Measurements from ENCODE around the gene BAG5. TPM values are rescaled to one million over a fixed set of nuclear protein-coding genes. Genes with fewer than 3 reads are reported as not detected.
"Not testable (repeated sequence)": the region's sequence is repeated elsewhere in the genome, so short reads cannot be mapped to it uniquely, and the experiment has no call there.

The BAG5 gene
- polyA plus RNA-seq, 3 donors from 2014 or later, result 23.5 to 58.7 (median 36.5) TPM

DNA sequence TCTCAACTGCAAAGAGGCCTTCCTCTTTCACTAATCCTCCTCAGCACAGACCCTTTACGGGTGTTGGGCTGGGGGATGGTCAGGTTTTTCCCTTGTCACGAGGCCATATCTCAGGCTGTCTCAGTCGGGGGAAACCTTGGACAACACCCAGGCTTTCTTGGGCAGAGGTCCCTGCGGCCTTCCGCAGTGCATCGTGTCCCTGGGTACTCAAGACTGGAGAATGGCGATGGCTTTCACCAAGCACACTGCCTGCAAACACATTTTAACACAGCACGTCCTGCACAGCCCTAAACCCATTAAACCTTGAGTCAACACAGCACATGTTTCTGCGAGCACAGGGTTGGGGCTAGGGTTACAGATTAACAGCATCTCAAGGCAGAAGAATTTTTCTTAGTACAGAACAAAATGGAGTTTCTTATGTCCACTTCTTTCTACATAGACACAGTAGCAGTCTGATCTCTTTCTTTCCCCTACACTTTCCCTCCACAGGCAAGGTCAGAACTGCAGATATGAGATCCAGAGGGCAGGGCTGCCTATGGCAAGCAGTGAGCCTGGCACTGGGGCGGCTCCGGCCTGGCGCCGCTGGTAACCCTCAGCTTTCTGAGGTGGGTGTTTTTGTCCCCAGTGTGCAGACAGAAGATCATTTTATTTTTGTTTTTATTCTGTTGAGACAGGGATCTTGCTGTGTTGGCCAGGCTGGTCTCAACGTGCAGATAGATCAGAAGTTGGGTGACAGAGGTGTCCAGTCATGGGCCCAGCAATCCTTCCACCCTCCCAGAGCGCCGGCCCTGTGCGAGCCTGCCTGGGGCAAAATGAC, 36.8 kb downstream of the BAG5 start:
- not testable (repeated sequence) for H3K36me3 Mint-ChIP-seq, H3K27ac Mint-ChIP-seq, H3K9me3 Mint-ChIP-seq, DNase-seq
- H3K27me3 Mint-ChIP-seq (ENCODE audit: low read depth in 3 of 3), result peaks cover 9 to 14% (median 11%) of the 10 kb centered on the region in 3 donors
- peaks cover 26 to 28% of the 10 kb centered on the region in 2 donors for H3K4me1 Mint-ChIP-seq
- H3K4me3 Mint-ChIP-seq, result peak overlapping the region in 1 of 5 donors; percentile 4

DNA sequence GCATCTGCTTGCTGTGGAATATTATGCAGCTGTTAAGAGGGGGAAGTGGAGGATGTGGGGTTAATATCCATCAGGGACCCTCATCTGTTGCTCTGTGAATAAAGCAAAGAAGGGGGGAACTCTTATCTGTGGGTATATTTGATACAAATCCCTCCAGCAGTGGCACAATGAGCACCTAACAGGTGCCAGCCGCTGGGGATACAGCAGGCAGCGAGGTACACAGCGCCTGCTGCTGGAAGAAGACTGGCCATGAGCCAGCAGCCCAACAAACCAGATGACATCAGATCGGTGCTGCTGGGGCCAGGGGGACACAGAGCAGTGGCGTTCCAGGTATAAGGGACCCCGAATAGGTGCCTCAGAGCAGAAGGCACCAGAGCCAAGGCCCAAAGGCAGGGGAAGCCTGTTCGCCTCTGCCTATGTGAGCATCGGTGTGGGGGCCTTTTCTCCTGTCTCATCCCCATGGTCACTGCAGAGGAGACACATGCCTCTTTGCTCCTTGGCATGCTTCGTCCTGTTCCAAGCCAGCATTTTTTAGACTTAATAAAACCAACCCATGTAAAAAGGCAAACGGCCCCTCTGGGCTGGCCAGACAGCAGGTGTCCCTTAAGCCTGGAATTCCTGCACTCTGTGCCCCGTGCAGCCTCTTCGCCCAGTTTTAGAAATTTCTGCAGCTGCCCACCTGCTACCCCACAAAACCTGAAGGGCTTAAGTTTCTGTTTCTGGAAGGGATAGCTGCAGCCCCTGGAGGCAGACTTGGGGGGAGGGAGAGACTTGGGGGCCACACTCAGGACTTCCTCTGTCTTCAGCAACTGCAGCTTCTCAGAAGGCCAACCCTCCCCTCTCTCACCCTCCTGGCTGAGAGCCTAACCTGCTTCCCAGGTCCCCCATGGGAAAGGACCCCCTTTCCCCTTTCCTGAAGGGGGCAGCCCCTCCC, 38.2 kb downstream of the BAG5 start:
- Mint-ChIP-seq H3K4me3 (peak overlapping the region in 2 of 5 donors; percentile 11 to 17), H3K9me3 (no peaks in the 10 kb centered on the region)

DNA sequence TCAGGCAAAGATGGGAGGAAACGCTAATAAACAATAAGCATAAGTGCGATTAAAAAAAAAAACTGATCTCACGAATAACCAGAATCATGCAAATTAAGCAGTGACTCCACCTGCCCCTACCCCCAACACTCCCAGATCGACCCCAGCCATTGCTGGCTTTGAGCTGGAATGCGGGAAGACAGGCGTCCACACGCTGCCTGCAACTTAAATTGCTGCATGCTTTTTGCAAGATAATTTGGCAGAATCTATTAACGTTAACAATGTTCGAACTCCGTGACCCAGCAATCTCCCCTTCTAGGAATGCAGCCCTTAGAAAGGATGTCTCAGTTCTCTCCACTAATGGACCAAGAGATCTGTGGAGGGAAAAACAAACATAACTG, 38.9 kb downstream of the BAG5 start:
- Mint-ChIP-seq H3K27me3 (ENCODE audit: low read depth in 3 of 3) (peaks cover 0 to 7% (median 5%) of the 10 kb centered on the region in 3 donors), H3K27ac (no peak overlapping the region), H3K4me1 (peaks cover 15 to 16% of the 10 kb centered on the region in 2 donors), H3K9me3 (no peaks in the 10 kb centered on the region), H3K36me3 (no peaks in the 10 kb centered on the region), H3K4me3 (peak overlapping the region; percentile 11 to 56 (median 20))
- no peak for DNase-seq

More for the DNA sequence above, 38.2 kb downstream of the BAG5 start:
- peaks cover 5 to 9% (median 8%) of the 10 kb centered on the region in 3 donors for H3K27me3 Mint-ChIP-seq (ENCODE audit: low read depth in 3 of 3)
- H3K27ac Mint-ChIP-seq, result no peak overlapping the region
- no peak for DNase-seq
- H3K36me3 Mint-ChIP-seq, result no peaks in the 10 kb centered on the region
- peaks cover 16 to 19% of the 10 kb centered on the region in 2 donors for H3K4me1 Mint-ChIP-seq

DNA sequence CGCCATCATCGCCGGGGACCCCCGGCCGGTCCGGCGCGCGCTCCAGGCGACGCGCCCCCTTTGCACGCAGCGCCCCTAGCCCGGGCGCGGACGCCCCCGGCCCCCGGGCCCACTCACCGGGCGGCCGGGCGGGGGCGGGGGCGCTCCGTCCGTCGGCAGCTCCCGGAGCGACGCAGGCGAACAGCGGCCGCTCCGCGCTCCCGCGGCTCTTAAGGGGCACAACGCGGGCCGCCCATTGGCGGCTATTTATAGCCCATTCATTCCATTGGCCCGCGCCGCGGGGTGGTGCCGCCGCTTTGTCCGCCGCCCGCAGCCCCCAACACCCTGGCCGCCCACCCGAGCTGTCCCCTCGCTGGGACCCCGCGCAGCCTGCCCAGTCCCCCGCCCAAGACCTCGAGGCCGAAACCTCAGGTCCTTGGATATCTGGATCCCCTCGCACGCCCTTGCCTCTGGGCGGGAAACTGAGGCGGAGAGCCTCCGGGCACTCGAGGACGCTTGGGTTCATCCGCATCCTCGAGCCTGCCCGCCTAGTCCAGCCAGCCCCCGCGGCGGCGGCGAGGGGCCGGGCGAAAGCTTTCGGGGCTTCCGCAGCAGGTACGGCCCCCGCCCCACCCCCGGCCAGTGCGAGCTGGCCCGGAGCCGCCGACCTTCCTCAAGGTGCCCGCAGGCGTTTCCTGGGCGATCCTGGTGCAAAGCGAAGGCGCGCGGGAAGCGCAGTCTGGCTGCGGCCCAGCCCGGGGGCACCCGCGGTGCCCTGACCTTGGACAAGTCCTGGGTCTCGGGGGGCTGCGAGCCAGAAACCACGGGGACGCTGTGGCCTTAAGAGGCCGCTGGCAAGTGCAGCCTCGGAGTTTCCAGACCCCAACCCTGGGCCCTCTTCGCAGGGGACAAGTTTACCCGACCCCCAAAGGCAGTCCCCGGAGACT, 39.5 kb downstream of the BAG5 start, which contains the start of gene CKB:
TSS of gene CKB (minus strand) at position 182 of the 926 bp plus-strand sequence. CDS start 337 bp downstream, outside the sequence.
- no peak within 1 kb of the TSS for H3K27ac Mint-ChIP-seq
- H3K4me3 Mint-ChIP-seq, result peak within 1 kb of the TSS; percentile 32 to 64 (median 52)
- peaks cover 12 to 14% of the 10 kb centered on the region in 2 donors for H3K4me1 Mint-ChIP-seq
- no peaks in the 10 kb centered on the region for H3K9me3 Mint-ChIP-seq
- H3K36me3 Mint-ChIP-seq, result no peaks in the 10 kb centered on the region
- H3K27me3 Mint-ChIP-seq (ENCODE audit: low read depth in 3 of 3), result peaks cover 0 to 6% (median 5%) of the 10 kb centered on the region in 3 donors
- DNase-seq, result no peak

DNA sequence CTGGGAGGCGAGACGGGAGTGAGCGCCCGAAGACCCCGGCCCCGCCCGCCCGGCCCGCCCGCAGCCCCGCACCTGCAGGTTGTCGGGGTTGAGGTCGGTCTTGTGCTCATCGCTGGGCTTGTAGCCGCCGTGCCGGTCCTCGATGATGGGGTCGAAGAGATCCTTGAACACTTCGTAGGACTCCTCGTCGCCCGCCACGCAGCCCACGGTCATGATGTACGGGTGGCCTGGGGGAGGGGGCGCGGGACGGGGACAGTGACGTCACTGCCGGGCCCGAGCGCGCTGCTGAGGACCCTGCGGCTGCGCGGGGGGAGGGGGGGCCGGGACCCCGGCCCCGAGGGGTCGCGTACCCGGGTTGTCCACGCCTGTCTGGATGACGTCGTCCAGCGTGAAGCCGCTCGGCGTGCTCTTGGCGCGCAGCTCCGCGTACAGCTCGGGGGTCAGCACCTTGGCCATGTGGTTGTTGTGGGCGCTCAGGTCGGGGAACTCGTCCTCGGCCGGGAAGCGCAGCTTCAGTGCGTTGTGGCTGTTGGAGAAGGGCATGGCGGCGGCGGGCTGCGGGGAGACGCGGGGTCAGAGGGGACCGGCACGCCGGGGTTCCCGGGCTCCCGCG, 40.4 kb downstream of the BAG5 start:
- Mint-ChIP-seq H3K27me3 (ENCODE audit: low read depth in 3 of 3) (peaks cover 0 to 6% (median 5%) of the 10 kb centered on the region in 3 donors), H3K36me3 (no peaks in the 10 kb centered on the region), H3K4me3 (peak overlapping the region; percentile 32 to 64 (median 52)), H3K27ac (no peak overlapping the region), H3K9me3 (no peaks in the 10 kb centered on the region), H3K4me1 (peaks cover 5 to 9% of the 10 kb centered on the region in 2 donors)
- no peak for DNase-seq

DNA sequence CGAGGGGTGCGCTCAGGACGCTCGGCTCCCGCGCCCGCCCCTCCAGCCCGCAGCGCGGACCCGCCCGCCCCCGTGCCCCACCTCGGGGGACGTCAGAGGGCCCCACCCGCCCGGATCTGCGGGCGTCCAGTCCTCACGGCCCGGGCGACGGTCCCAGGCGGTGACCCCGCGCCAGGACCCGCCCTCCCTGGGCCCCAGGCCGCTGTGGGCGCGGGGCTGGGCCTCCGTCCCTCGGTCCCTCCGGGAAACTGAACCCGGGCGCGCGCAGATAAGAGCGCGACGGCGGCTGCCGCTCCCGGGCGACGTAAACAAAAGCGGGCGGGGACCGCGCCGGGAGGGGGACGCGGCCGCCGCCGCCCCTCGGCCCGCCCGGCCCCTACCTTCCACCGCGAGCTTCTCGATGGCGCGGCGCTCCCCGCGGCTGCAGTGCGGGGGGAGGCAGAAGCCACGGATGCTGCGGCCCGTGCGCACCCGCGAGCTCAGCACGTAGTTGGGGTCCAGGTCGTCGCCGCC, 41.0 kb downstream of the BAG5 start:
- H3K36me3 Mint-ChIP-seq, result no peaks in the 10 kb centered on the region
- H3K27me3 Mint-ChIP-seq (ENCODE audit: low read depth in 3 of 3), result peaks cover 2 to 6% (median 5%) of the 10 kb centered on the region in 3 donors
- H3K27ac Mint-ChIP-seq, result no peak overlapping the region
- peak in 2 of 3 donors; percentile 28 to 34 for DNase-seq
- no peaks in the 10 kb centered on the region for H3K9me3 Mint-ChIP-seq
- peaks cover 4 to 7% of the 10 kb centered on the region in 2 donors for H3K4me1 Mint-ChIP-seq
- peak overlapping the region in 4 of 5 donors; percentile 58 to 73 (median 62) for H3K4me3 Mint-ChIP-seq

DNA sequence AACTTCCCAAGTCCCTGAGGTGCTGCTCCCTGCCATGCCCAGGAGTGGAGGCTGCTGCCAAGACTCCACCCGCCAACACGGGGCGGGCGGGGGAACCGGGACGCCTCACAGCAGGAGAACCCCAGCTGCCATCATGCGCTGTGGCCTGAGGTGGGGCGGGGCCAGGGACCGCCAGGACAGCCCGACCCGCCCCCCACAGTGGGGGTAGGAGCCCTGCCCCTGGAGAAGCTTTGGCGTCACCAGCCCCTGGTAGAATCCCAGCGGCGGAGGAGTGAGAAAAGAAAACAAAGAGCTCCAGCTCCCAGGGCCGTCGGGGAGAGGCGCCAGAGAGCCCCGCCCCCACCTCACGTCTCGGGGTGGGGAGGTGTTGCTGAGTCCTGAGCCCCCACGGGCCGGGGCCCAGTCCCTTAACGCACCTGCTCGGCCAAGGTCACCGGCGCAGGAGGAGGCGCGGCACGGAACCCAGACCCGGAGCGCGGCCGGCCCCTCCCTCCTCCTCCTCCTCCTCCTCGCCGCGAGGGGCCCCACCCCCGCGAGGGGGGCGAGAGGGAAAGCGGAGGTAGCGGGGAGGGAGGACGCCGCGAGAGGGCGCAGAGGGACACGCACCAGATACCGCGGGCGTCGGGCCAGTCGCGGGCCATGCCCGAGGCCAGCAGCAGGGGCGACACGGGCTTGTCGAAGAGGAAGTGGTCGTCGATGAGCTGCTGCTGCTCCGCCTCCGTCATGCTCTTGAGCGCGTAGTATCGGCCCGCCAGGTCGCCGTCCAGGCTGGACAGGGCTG, 41.6 kb downstream of the BAG5 start:
- Mint-ChIP-seq H3K4me1 (peaks cover 4 to 7% of the 10 kb centered on the region in 2 donors), H3K4me3 (peak overlapping the region; percentile 58 to 73 (median 63)), H3K27me3 (ENCODE audit: low read depth in 3 of 3) (peaks cover 2 to 6% (median 6%) of the 10 kb centered on the region in 3 donors), H3K27ac (peak overlapping the region in 1 of 6 donors; percentile 50), H3K36me3 (no peaks in the 10 kb centered on the region), H3K9me3 (no peaks in the 10 kb centered on the region)
- DNase-seq, result peak; percentile 70 to 77 (median 73)

DNA sequence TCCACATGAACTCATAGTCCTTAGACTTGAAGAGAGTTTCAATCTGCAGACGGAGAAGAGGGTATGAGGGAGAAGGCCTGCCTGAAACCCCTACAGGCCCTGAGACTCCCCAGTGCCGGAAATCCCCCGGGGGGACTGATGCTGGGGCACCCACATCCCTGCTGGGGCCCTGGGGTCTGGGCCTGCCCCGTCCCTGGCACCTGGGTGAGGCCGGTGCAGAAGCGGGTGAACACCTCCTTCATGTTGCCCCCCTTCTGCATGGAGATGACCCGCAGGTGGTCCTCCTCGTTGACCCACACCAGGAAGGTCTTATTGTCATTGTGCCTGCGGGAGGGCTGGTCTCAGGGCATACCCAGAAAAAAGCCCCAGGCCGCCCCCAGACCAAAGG, 42.2 kb downstream of the BAG5 start:
- no peaks in the 10 kb centered on the region for H3K36me3 Mint-ChIP-seq
- no peak for DNase-seq
- H3K4me1 Mint-ChIP-seq, result peaks cover 4 to 7% of the 10 kb centered on the region in 2 donors
- peaks cover 3 to 6% (median 6%) of the 10 kb centered on the region in 3 donors for H3K27me3 Mint-ChIP-seq (ENCODE audit: low read depth in 3 of 3)
- no peak overlapping the region for H3K27ac Mint-ChIP-seq
- H3K9me3 Mint-ChIP-seq, result no peaks in the 10 kb centered on the region
- peak overlapping the region in 4 of 5 donors; percentile 45 to 73 (median 72) for H3K4me3 Mint-ChIP-seq

DNA sequence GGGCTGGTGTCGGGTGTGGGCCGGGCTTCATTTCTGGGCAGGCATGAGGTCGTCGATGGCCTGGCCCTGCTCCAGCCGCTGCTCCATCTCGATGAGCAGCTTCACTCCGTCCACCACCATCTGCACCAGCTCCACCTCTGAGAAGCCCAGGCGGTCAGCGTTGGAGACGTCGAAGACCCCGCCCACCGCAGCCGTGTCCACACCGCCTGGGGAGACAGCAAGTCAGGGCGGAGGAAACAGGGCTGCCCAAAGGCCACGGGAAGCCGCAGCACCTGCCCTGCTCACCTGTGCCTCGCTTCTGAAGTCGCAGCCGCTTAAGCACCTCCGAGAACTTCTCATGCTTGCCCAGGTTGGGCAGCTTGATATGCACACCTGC, 42.6 kb downstream of the BAG5 start:
- Mint-ChIP-seq H3K27me3 (ENCODE audit: low read depth in 3 of 3) (peaks cover 4 to 6% (median 6%) of the 10 kb centered on the region in 3 donors), H3K36me3 (no peaks in the 10 kb centered on the region), H3K27ac (no peak overlapping the region), H3K4me1 (peaks cover 4 to 7% of the 10 kb centered on the region in 2 donors), H3K9me3 (no peaks in the 10 kb centered on the region), H3K4me3 (peak overlapping the region; percentile 45 to 73 (median 71))
- DNase-seq, result no peak

DNA sequence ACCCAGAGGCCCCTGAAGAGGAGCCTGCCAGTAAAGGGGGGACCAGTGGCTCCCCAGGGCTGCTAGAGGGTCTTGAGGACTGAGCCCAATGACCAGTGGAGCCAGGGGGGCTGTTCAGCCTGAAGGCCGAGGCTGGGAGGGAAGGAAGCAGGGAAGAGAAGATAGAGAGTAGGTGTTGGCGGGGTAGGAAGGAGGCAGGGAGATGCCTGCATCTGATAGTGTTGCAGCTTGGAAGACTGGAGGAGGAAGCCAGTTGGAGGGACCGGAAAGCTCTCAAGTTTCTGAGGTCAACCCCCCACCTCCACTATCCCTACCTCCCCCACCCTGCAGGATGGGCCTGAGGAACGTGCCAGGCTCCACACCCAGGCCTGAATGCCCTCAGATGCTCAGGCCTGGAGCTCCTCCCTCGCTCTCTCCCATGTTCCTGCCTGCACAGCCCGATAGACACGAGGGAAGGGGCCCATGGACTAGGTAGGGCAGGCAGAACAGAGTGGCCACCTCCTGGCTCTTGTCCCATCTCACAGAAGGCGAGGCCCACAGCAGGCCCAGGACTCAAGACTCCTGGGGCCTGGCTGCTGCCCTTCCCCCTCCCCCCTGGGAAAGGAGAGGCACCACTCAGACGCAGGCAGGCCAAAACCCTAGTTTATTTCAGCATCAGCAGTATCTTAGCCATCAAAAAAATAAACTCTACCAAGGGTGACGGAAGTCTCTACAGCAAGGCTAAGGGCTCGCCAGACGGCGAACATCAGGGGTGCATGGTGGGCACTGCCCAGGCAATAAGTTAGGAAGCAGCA, 43.2 kb downstream of the BAG5 start:
- no peak for DNase-seq
- Mint-ChIP-seq H3K27ac (peak overlapping the region in 2 of 6 donors; percentile 31 to 80), H3K4me1 (peaks cover 4 to 7% of the 10 kb centered on the region in 2 donors), H3K36me3 (no peaks in the 10 kb centered on the region), H3K9me3 (no peaks in the 10 kb centered on the region), H3K4me3 (peak overlapping the region; percentile 36 to 73 (median 67)), H3K27me3 (ENCODE audit: low read depth in 3 of 3) (peaks cover 4 to 6% (median 6%) of the 10 kb centered on the region in 3 donors)

DNA sequence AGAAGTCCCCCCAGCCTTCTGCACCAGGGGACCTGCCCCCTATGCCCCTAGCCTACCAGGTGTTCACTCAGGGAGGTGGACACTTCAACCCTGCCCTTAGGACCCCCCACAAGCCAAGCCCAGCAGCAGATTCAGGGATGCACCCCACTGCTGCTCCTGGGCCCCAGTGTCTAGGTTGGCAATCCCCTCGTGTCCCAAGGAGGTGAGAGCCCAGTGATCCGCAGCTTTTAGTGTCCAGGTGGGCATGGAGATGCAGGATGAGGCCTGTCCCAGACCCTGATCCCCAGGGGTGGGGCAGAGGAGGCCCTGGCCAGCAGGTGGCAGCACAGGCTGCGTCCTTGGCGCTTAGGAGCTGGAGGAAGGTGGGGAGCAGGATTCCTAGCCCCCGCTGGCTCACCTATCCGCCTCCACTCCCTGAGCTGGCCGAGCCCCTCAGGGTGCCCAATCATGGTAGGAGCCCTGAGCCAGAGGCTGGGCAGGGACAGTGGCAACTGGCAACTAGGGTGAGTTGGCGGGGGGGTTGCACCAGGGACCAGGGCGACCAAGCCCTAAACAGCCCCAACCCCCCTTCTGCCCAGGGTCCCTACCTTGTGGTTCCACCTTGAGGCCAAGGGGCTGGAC, 43.9 kb downstream of the BAG5 start:
- Mint-ChIP-seq H3K4me3 (peak overlapping the region in 1 of 5 donors; percentile 68), H3K27me3 (ENCODE audit: low read depth in 3 of 3) (peaks cover 4 to 6% (median 4%) of the 10 kb centered on the region in 3 donors), H3K9me3 (no peaks in the 10 kb centered on the region), H3K36me3 (no peaks in the 10 kb centered on the region), H3K27ac (no peak overlapping the region), H3K4me1 (peaks cover 4 to 7% of the 10 kb centered on the region in 2 donors)
- peak; percentile 40 to 47 (median 45) for DNase-seq
